Liver (tissue), 3 donors: Measurements from ENCODE around the gene SEBOX.

Source experiments
- CTCF ChIP-seq: fragments of 150-350 bp; IDR thresholded peaks from 2 replicates; pipeline ENCODE4 v1.5.1; 2017; ENCODE audit warnings: improper control_type of control experiment, low read depth, low read length; ENCODE audit not compliant: missing input control
- EGR1 ChIP-seq, 2 donors: IDR thresholded peaks; 2 replicates each; pipeline ENCODE4 v1.6.1; 2016 to 2018; ENCODE audit warnings: antibody characterized with exemption in 2 of 2, low read depth in 2 of 2
- GABPA ChIP-seq, 2 donors: IDR thresholded peaks in 1 of 2; conservative IDR thresholded peaks in 1 of 2; 2 replicates each; pipeline ENCODE4 v1.6.1; 2016; ENCODE audit warnings: antibody characterized with exemption in 2 of 2, mild to moderate bottlenecking in 1 of 2, moderate library complexity in 1 of 2
- donor health status: healthy.
- donor health status: healthy.

- no peak for TF ChIP-seq GABPA (IDR thresholded peaks at IDR 0.05 in 1 of 2, conservative IDR thresholded peaks at IDR 0.05 in 1 of 2)
- TF ChIP-seq CTCF: no peak
- no peak for TF ChIP-seq EGR1 (IDR thresholded peaks at IDR 0.05; ENCODE audit: low read depth in 2 of 2)
Measured at GRCh38 chr17:28363186-28363585, 1.8 kb downstream of the SEBOX start.
